Central memory CD4-positive, alpha-beta T cell (primary cell): ENCODE measurements around the gene PREX1.

Source experiments
- DNase-seq: peaks from one replicate; pipeline ENCODE4 v3.0.0; 2022

Gene PREX1

DNA sequence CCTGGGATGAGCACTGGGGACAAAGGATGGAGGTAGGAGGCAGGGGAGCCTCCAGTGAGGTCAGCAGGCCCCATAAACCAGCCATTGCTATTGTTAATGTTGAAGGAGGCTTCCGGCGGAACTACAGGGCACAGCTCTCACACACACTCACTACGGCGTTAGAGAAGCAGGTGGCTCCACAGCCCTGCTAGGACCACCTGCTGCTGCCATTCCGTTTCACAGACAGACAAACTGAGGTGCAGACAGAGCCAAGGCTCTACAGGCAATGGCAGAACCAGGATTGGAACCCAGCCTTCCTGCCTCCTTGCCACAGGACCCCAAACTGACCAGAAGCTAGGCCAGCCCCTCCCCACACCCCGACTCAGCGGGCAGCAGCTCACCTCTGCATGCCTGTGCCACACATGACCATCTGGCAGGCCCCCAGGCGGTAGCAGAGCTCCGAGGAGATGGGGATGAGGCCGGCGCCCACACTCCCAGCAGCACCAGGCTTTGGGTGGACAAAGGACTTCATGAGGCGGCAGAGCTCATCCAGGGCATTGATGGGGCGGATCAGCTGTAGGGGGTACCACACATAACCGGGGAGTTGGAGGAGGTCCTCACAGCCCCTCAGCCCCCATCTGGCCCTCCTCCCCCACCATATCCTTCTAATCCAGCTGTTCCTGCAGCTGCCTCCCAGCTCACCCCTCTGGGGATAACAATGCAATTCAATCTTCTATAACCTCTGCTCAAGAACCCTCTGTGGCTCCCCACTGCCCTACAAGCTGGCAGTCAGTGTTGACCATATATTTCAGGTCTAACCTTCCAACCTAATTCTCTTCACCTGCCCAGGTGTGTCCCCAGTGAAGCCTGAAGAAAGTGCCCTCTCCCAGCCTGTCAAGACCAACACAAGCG is 198.5 kb downstream of the PREX1 start:
- DNase-seq = no peak

DNA sequence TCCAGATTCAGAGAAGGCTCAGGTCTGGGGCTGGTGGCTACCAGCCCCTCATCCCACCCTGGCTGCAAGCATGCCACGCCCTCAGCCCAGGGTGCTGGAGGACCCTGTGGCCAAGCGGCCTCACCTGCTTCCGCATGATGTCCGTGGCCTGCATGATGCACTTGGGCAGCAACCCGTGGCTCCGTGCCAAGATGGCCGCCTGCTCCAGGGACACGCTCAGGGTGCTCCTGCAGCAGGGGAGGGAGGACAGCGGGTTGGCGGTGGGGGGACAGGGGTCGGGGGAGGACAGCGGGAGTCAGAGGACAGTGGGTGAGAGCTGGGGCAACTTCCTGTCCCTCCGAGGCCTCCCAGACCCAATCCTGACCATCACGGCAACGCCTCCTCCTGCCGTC is 200.1 kb downstream of the PREX1 start:
- DNase-seq = no peak

DNA sequence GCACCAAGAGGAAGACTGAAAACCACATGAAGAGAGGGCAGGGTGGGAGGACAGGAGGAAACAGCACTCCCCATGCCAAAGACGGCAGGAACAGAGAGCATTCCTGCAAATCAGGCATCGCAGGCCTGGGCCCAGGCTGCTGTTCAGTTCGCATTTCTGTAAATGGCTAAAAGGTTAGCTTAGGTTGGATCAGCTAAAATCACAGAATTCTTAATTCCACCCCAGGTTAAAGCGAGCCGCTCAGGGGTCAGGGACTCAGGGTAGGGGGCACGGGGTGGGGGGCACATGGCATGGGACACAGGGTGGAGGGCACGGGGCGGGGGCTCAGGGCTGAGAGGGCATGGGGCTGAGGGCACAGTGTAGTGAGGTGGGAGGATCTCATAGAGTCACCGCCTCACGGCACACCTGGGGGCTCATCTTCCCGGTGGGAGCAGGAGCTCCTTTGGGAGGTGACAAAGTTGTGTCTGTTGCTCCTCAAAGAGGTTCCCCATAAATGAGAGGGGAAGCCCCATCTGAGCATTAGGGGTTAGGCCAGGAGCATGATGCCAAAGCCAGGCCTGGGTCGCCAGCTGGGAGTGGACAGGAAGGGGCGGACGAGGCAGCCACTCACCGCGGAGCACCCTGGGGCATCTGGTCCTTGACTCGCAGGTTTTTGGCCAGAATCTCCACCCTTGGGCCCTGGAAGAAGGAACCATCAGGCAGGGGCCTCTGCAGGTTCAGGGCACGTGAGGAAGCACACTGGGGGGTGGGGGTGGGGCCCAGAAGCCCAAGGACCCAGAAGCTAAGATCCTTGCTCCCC is 200.7 kb downstream of the PREX1 start:
- DNase-seq = no peak

DNA sequence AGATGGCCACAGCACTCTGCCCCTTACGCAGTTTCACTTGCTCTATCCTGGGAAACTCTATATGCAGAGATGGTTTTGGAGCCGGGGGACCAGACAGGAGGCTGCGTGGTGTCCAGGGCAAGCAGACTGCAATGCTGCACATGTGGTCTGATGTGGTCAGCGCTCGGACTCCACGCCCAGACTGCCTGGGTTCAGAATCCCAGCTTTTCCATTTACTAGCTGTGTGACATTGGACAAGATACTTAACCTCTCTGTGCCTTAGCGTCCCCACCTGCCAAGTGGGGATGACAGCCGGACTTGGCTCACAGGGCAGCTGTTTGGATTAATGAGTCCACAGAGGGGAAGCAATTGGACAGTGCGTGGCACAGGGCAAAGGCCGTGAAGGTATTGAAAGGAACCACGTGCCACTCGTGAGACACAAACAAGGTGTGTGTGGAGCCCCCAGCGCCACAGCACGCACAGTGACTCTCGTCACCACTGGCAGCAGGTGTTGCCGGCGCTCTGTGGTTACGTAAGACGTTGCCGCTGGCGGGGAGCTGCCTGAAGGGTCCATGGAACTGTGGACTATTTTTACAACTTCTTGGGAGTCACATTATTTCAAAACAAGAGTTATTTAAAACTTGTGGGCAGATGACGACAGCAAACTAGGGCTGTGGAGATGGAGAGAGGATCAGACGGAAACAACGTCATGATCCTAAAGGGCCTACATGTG is 201.4 kb downstream of the PREX1 start:
- DNase-seq = peak; percentile 46

DNA sequence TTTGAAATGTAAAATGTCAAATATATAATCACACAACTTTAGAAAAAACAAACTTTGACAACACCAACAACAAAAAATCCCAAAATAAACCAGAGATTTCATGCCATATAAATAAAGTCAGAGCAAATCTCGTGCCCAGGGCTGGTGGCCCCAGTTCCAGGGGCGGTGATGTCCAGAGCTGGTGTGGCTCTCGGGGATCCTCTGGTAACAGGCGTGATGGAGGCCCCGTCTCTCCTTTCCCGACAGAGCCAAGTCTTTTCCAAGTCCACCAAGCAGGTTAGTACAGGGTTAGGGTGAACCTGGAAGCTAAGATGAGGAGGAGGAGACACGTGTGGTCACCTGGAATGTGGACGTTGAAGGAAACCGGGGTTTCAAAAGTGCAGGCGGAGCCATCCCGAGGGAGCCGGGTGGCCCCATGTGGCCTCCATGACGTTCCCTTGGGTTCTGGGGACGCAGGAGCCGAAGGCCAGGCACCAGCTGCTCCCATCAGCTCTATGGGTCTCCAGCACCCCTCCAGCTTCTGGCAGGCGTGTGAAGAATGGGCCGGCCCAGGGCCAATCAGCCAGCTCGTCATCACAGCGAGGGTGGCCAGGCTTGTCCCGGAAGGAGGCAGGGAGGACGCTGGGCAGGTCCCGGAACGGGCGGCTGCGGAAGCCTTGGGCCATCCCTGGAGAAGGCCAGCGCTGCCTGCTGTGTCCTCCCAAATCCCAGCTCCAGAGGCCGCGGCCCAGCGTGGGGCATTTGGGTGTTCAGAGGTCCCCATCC is 202.5 kb downstream of the PREX1 start:
- no peak for DNase-seq

DNA sequence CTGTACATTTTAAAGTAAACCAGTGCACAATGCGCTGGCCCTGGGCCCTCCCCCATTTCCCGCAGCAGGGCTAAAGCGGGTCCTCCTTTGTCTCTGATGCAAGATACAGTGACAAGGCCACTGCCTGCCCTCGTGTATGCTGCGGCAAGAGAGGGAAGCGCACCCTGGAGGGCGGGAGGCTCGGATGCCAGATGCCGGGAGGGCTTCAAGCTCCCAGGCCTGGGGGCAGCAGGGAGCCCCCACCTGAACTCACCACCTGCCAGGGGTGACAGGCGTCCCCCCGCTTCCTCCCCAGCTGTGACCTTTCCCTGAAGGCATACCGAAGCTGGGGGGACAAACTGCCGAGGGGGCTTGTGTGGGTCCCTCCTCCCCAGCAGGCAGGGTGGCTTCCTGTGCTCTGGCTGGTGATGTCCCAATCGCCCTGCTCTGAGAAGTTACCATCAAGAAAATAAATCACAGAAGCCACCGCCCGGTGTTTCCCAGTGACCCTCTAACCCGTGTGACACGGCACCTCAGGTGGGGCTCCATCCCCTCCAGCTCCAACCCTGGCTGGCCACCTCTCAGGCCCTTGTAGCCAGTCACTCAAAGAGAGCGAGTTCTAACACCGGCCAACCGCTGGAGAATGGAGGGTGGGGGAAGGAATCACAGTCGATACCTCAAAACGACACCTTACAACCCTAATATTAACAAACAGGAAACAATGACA is 203.3 kb downstream of the PREX1 start:
- no peak for DNase-seq

DNA sequence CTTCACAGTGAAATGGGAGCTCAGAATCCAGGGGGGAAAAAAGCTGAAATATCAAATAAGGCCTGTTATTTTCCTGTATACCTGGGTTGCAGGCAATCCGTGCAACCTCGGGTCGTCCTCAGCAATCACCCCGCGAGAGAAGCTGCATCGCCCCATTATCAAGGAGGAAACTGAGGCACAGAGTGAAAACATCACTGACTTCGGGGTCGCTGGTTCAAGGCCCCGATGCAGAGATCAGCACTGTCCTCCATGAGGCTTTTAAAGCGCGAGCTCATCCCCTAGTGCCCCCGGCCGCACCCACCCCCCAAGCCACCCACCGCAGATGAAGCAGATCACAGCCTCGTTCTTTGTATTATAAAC is 203.9 kb downstream of the PREX1 start:
- DNase-seq = no peak

DNA sequence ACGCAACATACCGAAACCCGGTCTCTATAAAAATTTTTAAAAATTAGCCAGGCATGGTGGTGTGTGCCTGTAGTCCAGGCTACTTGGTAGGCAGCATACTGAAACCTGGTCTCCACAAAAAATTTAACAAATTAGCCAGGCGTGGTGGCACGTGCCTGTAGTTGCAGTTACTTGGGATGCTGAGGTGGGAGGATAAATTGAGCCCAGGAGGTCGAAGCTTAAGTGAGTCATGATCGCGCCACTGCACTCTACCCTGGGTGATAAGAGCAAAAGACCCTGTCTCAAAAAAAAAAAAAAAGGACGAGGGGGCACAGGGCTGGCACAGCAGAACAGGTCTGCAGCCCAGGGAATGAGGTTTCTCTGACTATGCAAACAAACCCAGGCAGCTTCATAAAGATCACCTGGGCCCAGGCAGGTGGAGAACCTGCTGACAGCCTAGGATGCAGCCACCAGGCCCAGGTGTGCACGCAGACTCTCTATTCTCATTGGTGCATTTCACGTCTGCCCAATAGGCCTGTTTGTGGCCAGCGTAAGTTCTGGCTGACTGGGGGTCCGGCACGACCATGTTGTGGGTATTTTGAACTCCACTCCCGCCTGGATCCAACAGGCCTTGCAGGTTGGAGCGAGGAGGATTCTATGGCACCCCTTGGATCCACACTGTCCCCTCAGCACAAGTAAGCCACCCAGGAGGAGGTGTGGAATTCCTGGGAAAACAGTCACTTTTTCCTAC is 204.5 kb downstream of the PREX1 start:
- no peak for DNase-seq

DNA sequence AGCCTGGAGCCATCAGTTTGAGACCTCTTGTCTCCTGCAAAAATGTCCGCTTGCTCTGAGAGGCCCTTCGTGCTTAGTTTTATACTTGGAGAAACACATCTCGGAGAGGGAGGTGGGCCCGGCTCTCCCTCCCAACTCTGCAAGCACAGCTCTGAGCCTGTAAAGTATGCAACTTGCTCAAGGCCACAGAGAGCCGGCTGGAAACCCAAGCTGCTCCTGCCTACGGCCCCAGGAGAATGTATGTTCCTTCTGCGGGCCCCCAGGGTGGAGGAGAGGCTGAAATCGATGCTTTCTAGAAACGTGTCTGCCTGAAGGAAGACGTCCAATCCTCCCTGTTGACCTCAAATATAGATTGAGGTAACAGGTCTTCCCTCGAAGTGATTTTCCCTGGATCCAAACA is 205.4 kb downstream of the PREX1 start:
- no peak for DNase-seq

DNA sequence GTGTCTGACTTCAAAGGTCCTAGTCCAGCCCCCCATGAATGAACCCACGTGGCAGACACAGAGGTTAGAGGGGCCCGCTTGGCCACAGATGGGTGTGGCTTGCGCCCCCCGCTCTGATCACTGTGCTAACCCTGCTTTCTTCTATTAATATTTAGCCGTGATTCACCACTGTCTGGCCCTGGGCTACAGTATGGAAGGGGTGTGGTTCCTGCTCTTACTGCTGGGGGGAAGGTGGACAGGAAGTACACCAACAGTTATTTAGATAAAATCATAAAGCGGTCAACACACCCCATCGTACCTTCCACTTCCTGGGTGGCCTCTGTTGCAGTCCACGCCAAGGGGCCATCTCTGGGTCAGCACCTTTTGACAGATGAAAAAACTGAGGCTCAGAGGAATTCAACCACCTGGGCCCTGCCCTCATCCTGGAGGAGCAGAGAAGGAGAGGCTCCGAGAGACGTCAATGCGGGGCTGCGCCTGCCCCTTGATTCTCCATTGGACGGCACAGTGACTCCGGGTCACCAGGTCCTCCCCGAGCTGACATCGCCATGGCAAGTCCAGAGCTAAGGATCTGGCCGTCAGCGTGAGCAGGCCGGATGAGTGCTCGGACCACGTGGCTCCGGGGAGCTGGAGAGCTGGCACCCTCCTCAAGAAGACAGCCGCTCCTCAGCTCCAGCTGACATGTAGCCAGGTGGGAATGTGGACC is 206.3 kb downstream of the PREX1 start:
- DNase-seq = no peak

DNA sequence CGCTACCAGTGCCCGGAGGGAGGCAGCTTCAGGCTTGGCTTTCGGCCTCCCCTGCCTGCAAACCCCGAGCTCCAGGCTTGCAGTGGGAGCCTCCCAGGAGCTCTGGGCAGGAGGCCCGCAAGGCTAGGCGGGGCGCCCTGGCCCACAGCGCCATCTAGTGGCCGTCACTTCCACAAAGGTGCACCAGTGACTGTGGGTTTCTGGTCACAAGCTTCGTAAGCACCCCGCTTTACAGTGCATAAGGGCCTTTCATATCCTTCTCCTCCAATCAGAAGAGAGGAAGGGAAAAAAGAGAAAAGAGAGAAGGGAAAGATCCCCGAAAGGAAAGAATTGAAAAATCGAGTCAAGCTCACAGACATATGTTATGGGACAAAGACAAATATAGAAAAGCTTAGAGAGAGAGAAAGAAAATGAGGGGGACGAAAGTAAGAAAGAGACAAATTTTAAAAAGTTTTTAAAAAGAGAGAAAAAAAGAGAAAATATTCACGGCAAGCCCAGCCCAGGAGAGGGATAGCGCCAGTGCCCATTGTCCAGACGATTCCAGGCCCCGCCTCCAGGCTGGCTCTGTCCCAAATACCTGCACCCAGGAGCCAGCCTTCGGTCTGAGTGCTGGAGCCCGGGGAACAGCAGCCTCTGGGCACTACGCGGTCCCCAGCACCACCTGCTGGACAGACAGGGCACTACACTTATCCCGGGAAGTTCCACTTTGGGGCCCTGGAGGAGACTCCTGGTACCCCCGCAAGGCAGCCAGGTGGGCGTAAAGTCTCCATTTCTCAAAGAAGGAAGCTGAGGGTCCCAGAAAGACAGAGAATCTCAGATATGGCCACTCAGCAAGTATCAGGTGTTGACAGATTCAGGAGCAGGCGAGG is 207.1 kb downstream of the PREX1 start:
- DNase-seq = peak; percentile 52

DNA sequence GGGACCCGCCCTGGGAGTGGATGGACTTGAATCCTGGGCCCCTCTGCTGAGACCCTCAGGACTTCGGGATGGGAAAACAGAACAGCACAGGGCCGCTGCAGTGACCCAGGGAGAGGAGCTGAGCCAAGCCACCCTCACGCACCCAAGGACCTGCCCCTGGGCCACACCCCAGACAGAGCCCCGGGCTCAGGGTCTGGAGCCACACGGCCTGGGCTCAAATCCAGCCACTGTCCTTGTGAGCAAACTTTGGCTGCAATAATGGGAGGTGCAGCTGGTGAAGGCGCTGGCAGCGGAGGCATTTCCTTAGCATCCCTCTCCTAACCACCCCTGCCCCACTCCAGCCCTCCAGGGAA is 207.7 kb downstream of the PREX1 start:
- no peak for DNase-seq

DNA sequence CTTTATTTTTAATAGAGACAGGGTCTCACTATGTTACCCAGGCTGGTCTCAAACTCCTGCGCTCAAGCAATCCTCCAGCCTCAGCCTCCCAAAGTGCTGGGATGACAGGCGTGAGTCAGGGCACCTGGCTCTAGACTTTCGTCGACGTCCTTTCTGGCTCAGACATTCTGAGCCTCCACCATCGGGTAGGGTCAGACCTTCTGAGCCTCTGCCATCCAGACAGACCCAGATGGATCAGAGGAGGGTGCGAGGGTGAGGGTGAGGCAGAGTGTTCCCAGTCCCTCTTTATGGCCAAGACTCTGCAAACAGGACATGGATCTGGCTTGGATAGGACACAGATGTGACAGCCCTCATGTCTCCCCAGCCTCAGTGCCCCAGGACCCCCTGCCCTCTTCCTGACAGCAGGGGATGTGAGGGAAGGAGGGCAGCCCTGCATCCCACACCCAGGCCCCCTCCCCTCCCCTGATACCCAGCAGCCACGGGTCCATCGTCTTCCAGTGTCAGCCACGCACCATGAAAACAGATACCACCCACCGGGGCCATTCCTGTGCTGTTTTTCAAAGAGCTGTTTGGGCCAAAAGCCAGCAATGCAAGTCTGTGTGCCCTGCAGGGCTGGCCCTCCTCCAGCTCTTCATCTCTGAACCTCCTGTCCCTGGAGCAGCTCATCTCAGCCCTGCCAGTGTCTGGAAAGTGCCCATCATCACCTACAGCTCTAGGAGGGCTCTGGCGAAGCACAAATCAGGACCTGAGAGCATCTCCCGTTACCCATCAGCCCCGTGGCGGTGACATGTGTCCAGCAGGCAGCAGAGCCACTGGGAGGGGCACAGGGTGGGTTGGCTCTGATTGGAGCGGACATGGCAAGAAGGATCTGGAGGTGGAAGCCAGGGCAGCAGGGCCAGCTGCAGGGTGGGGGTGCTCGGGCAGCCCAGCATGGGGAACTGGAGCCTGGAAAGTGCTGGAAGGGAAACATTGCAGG is 208.4 kb downstream of the PREX1 start:
- no peak for DNase-seq

DNA sequence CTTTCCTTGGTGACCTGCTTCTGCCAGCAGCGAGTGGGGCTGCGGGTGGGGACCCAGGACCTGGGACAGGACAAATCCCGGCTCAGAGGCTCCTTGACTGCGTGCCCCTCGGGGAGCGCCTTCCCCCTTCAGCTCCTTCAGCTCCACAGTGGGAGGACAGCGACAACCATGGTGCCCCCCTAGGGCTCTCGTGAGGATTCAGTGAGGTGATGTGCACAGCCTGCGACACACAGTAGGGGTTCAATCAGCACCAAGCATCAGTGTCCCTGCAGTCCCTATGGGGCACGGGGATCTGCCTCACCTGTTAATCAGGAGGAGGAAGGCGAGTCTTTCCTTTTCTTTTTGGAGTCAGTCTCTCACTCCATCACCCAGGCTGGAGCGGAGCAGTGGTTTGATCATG is 209.2 kb downstream of the PREX1 start:
- no peak for DNase-seq

DNA sequence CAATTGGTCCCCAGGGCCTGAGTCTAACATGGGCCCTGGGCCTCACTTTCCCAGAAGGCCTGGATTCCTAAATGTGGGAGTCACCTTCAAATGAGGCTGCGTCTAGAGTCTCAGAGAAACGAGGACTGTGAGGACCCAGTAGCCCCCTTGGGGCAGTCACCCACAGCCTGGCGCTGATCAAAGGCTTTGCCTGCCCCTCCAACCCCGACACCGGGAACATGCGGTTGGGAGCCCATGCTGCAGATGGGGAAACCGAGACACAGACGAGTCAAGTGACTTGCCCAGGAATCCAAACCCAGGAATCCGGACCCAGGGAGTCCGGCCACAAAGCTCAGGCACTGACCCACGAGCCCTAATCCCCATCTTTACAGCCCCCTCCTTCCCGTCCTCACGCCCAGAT is 209.7 kb downstream of the PREX1 start:
- DNase-seq = no peak

DNA sequence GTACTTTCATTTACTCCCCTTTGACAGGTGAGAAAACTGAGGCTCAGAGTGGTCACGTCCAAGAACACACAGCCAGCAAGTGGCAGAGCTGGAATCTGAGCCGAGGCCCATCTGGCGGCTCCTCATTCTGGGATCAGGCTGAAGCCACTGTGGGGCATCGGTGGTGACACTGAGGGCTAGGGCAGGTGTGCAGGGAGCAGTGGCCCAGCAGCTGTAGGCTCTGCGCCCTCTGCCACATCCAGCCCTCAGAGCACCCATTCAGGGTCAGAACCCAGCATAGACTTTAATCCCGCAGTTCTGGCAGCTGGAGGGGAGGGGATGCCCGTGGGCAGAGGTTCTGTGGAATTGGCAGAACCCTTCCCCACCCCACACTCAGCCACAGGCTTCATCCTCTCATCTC is 210.3 kb downstream of the PREX1 start:
- no peak for DNase-seq

DNA sequence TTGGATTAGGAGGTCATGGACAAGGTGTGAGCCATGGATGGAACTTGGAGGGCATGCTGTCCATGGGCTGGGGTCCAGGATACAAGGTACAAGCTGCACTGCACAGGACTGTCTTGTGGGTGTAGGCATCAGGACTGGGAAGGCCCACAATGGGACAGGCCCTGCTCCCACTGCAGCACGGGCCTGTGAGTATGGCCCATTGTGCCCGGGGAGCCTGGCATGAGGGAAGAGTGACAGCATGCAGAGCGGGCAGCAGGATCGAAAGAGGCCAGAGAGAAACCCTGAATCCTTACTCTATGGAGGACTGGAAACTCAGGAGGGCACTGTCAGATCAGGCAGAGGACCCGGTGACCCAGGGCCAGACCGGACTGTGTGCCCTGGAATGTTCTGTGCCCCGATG is 211.3 kb downstream of the PREX1 start:
- DNase-seq = no peak

DNA sequence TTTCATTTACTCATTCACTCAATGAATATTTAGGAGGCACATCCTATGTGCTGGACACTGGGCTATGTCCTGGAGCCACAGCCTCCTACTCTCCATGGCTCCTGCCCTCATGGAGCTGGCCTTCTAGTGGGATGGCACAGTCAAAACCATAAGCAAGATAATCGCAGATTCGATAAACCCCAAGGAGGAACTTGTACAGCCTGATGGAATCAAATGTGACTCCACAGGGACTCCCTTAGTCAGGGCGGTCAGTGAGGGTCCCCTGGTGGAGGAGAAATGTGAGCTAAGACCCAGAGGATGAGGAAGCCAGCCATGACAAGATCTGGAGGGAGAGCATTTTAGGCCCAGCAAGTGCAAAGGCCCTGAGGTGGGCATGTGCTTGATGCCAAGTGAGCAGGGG is 211.9 kb downstream of the PREX1 start:
- no peak for DNase-seq
